Activated CD4-positive, alpha-beta memory T cell treated with anti-CD3 and anti-CD28 coated beads, Interleukin-2, amount 10 ng/mL, durations not matched to agents 7 days and 5 days (primary cell): ENCODE measurements around the gene SLC22A25. TPM values are rescaled to one million over a fixed set of nuclear protein-coding genes. Genes with fewer than 3 reads are reported as not detected.
"Not testable (repeated sequence)": the region's sequence is repeated elsewhere in the genome, so short reads cannot be mapped to it uniquely, and the experiment has no call there.

Experiments
- CTCF ChIA-PET: fragments of 350-600 bp; sonication (Branson Sonifier 250); formaldehyde crosslinking; loops from one replicate; lab custom pipeline; 2021; ENCODE audit warnings: antibody characterized with exemption, inconsistent platforms; lab: Charles Lee
- POLR2A ChIA-PET: fragments of 350-600 bp; sonication (Branson Sonifier 250); formaldehyde crosslinking; loops from one replicate; lab custom pipeline; 2021; ENCODE audit warnings: antibody characterized with exemption; lab: Charles Lee
- DNase-seq: peaks from one replicate; pipeline ENCODE4 v3.0.0-alpha.2; 2020
- H3K27ac Mint-ChIP-seq: one replicate; pipeline ENCODE4 v1.8.0; 2021; ENCODE audit warnings: mild to moderate bottlenecking, mixed read lengths
- H3K27me3 Mint-ChIP-seq: one replicate; pipeline ENCODE4 v1.8.0; 2021; ENCODE audit warnings: mixed read lengths
- H3K36me3 Mint-ChIP-seq: one replicate; pipeline ENCODE4 v1.8.0; 2021; ENCODE audit warnings: low read depth, mixed read lengths
- H3K4me1 Mint-ChIP-seq: one replicate; pipeline ENCODE4 v1.8.0; 2021; ENCODE audit warnings: mixed read lengths
- H3K4me3 Mint-ChIP-seq: one replicate; pipeline ENCODE4 v1.8.0; 2021; ENCODE audit warnings: mild to moderate bottlenecking, mixed read lengths
- H3K9me3 Mint-ChIP-seq: one replicate; pipeline ENCODE4 v1.8.0; 2021; ENCODE audit warnings: mixed read lengths
- total RNA-seq, 2 experiments: library from RNA; stranded (reverse); gene quantifications; one replicate each; pipeline ENCODE4 v1.2.3, GENCODE V29; 2021

SLC22A25 gene
- total RNA-seq = not detected

GRCh38 chr11:63243533-63243932 is at the start of gene SLC22A25:
Gene SLC22A25 (minus strand): TSS chr11:63243599. CDS start chr11:63229652, 13,947 bp downstream.
- Mint-ChIP-seq H3K4me3 (no peak within 1 kb of the TSS), H3K27ac (no peak within 1 kb of the TSS), H3K36me3 (no peaks in the 10 kb centered on the region), H3K27me3 (peaks cover 15% of the 10 kb centered on the region), H3K9me3 (no peaks in the 10 kb centered on the region), H3K4me1 (no peaks in the 10 kb centered on the region)
- ChIA-PET CTCF (no interaction called here), POLR2A (no interaction called here)
- DNase-seq = no peak

DNA sequence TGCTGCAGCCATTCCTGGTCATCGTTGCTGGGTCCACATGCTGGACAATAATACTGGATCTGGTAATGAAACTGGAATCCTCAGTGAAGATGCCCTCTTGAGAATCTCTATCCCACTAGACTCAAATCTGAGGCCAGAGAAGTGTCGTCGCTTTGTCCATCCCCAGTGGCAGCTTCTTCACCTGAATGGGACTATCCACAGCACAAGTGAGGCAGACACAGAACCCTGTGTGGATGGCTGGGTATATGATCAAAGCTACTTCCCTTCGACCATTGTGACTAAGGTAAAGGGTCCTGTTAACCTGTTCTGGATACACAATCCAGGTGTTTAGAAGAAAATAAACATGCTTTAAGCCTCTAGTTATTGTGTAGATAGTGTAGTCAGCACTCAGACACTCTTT is 46.9 kb upstream of the SLC22A25 start:
- H3K9me3 Mint-ChIP-seq = no peaks in the 10 kb centered on the region
- no peak for DNase-seq
- H3K4me1 Mint-ChIP-seq = no peaks in the 10 kb centered on the region
- no peak overlapping the region for H3K27ac Mint-ChIP-seq
- no peak overlapping the region for H3K4me3 Mint-ChIP-seq
- POLR2A ChIA-PET = no interaction called here
- CTCF ChIA-PET = no interaction called here
- no peaks in the 10 kb centered on the region for H3K36me3 Mint-ChIP-seq
- H3K27me3 Mint-ChIP-seq = peaks cover 13% of the 10 kb centered on the region

GRCh38 chr11:63289658-63290057 is 46.3 kb upstream of the SLC22A25 start:
- H3K36me3 Mint-ChIP-seq = no peaks in the 10 kb centered on the region
- DNase-seq = no peak
- H3K9me3 Mint-ChIP-seq = no peaks in the 10 kb centered on the region
- ChIA-PET POLR2A (no interaction called here), CTCF (no interaction called here)
- H3K27me3 Mint-ChIP-seq = peaks cover 19% of the 10 kb centered on the region
- no peak overlapping the region for H3K4me3 Mint-ChIP-seq
- no peaks in the 10 kb centered on the region for H3K4me1 Mint-ChIP-seq
- no peak overlapping the region for H3K27ac Mint-ChIP-seq

DNA sequence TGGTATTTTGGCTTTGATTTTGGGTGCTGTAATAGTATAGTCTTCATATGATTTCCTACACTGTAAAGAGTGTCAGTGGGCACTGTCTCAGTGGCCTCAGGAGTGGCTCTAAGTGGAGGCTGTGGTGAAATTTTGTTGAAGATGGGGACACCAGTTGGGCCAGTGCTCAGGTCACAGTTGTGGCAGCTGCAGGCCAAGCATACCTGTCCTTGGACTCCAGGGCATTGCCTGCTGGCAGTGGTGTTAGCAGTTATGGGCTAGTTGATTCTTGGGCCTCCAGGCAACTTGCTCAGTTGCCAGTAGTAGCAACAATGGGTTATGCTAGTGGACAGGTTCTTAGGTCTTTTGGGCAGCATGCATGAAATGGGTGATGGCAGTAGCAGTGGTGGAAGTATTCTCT is 39.2 kb upstream of the SLC22A25 start:
- Mint-ChIP-seq H3K4me3 (no peak overlapping the region), H3K27me3 (peaks cover 29% of the 10 kb centered on the region), H3K36me3 (no peaks in the 10 kb centered on the region), H3K9me3 (no peaks in the 10 kb centered on the region), H3K27ac (no peak overlapping the region), H3K4me1 (no peaks in the 10 kb centered on the region)
- ChIA-PET POLR2A (no interaction called here), CTCF (no interaction called here)
- no peak for DNase-seq

- Mint-ChIP-seq H3K27ac (no peak overlapping the region), H3K36me3 (no peaks in the 10 kb centered on the region), H3K9me3 (no peaks in the 10 kb centered on the region), H3K27me3 (peaks cover 28% of the 10 kb centered on the region), H3K4me1 (no peaks in the 10 kb centered on the region), H3K4me3 (no peak overlapping the region)
- DNase-seq = no peak
- CTCF ChIA-PET = no interaction called here
- POLR2A ChIA-PET = no interaction called here
Measured at GRCh38 chr11:63280920-63281319, 37.5 kb upstream of the SLC22A25 start.

DNA sequence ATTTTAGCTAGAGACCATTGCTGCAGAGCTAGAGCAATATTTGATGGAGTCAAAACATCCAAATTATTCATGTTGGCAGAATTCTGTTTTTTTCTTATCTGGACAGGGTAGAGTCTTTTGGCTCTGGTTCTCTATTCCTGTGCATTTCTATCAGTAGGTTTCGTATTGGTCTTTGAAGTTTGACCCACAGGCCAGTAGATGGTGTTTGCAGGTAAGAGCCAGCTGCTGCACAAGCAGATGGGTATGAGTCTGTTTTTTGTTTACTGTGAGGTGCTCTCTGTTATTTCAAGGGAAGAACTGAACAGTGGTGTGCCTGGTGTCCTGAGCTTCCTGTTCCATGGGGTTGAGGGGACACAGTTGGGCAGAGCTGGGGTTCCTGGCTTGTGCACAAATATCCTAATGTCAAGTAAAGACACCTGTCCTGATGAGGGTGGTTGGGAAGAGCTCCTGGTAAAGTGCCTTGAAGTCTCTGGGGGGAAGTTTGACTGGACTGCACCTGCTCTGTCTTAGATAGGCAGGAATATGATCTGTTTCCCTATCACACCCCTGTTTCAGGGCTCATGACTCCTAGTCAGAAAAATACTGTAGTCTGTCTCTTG is 34.0 kb upstream of the SLC22A25 start:
- CTCF ChIA-PET = no interaction called here
- Mint-ChIP-seq H3K36me3 (no peaks in the 10 kb centered on the region), H3K27me3 (peaks cover 25% of the 10 kb centered on the region), H3K4me3 (no peak overlapping the region), H3K4me1 (no peaks in the 10 kb centered on the region), H3K27ac (no peak overlapping the region), H3K9me3 (no peaks in the 10 kb centered on the region)
- POLR2A ChIA-PET = interaction anchor here (0.9 kb wide), 1 partner anchor 15 kb away, joined by 3 read pairs; no protein-coding TSS in a partner anchor
- DNase-seq = no peak

DNA sequence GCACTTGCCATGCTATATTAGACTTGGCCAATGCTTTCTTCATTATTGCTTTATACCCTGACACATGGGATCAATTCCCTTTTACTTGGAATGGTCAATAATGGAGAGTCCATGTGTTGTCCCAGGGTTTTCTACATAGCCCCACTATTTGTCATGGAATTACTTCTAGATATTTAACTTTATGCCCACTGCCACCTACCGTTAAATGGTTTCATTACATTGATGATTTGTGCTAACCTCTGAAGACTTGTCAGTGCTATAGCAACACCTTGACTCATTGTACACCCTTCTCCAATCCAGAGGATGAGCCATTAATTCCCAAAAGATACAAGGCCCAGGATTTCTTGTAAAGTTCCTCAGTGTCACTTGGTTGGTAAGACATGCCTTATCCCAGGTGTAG is 31.4 kb upstream of the SLC22A25 start:
- POLR2A ChIA-PET = no interaction called here
- no peaks in the 10 kb centered on the region for H3K36me3 Mint-ChIP-seq
- no peaks in the 10 kb centered on the region for H3K9me3 Mint-ChIP-seq
- no peaks in the 10 kb centered on the region for H3K4me1 Mint-ChIP-seq
- no peak overlapping the region for H3K4me3 Mint-ChIP-seq
- CTCF ChIA-PET = no interaction called here
- peaks cover 17% of the 10 kb centered on the region for H3K27me3 Mint-ChIP-seq
- DNase-seq = no peak
- no peak overlapping the region for H3K27ac Mint-ChIP-seq

DNA sequence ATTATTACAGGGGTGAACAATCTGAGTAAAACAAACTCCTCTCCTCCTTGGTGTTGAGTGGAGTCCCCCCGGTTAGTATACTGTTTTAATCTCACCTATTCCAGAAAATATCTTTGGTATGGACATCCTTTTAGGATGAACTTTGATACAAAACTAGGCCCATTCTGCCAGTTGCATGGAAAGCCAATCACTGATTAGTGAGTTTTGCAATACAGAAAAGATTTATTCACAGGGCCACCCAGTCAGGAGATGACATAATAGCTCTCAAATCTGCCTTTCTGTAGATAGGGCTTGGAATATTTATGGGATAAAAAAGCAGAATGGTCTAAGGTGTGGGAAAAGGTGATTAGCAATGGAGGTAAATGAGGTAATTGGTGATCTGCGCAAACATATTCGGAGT is 30.3 kb upstream of the SLC22A25 start:
- no peak for DNase-seq
- ChIA-PET CTCF (no interaction called here), POLR2A (no interaction called here)
- Mint-ChIP-seq H3K4me1 (no peaks in the 10 kb centered on the region), H3K36me3 (no peaks in the 10 kb centered on the region), H3K4me3 (no peak overlapping the region), H3K27me3 (peaks cover 16% of the 10 kb centered on the region), H3K27ac (no peak overlapping the region), H3K9me3 (no peaks in the 10 kb centered on the region)

- H3K4me1 Mint-ChIP-seq = no peaks in the 10 kb centered on the region
- H3K4me3 Mint-ChIP-seq = no peak overlapping the region
- no peaks in the 10 kb centered on the region for H3K36me3 Mint-ChIP-seq
- peaks cover 22% of the 10 kb centered on the region for H3K27me3 Mint-ChIP-seq
- POLR2A ChIA-PET = no interaction called here
- CTCF ChIA-PET = no interaction called here
- H3K27ac Mint-ChIP-seq = no peak overlapping the region
- no peak for DNase-seq
- no peaks in the 10 kb centered on the region for H3K9me3 Mint-ChIP-seq
Measured at GRCh38 chr11:63262547-63262946, 19.1 kb upstream of the SLC22A25 start.

GRCh38 chr11:63251312-63251711 is 7.9 kb upstream of the SLC22A25 start:
- Mint-ChIP-seq H3K4me1 (no peaks in the 10 kb centered on the region), H3K27ac (no peak overlapping the region), H3K27me3 (peaks cover 30% of the 10 kb centered on the region), H3K9me3 (no peaks in the 10 kb centered on the region), H3K4me3 (no peak overlapping the region), H3K36me3 (no peaks in the 10 kb centered on the region)
- ChIA-PET POLR2A (no interaction called here), CTCF (no interaction called here)
- no peak for DNase-seq

DNA sequence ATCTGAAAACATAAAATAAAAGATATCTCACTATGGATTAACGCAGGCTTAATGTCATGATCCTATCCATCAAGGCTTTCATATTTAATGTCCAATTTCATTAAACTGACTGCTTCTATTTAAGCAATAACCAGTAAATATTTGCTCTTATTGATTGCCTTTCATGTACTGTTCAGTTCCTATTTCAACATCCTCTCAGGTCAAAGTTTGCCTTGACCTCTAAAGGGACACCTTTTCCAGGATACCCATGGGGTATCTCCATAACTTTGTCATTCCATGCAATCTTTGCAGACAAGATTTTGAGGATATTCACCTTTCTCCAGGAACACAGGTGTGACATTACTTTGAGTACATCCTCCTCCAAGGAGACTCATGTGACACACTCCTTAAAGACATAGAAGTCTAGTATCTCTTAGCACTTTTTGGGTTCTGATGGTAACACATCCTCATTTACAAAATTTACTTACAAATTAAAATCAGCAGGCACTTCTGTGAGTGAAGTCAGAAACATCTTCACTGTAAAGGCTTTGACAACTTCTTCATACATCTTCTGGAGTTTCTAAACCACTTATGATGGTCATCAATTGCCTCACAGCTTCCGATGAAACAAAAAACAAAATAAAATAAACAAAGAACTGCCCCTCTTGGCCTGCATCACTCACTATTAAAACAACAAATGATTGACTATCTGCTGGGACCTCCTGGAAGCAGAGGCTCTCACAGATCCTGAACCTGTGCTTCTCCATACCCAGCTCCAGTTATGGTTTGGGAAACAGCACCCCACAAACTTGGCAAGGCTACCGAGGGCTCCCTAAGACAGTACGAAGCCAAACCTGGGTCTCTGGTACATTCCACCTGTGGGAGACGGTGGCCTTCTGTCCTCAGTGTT is 7.0 kb upstream of the SLC22A25 start:
- ChIA-PET CTCF (no interaction called here), POLR2A (no interaction called here)
- H3K27me3 Mint-ChIP-seq = peaks cover 31% of the 10 kb centered on the region

GRCh38 chr11:63248966-63249365 is 5.6 kb upstream of the SLC22A25 start:
- CTCF ChIA-PET = no interaction called here
- no peak overlapping the region for H3K4me3 Mint-ChIP-seq

More for the DNA sequence above, 7.0 kb upstream of the SLC22A25 start:
- no peaks in the 10 kb centered on the region for H3K4me1 Mint-ChIP-seq
- no peaks in the 10 kb centered on the region for H3K9me3 Mint-ChIP-seq
- no peak for DNase-seq
- H3K4me3 Mint-ChIP-seq = no peak overlapping the region
- H3K27ac Mint-ChIP-seq = no peak overlapping the region
- no peaks in the 10 kb centered on the region for H3K36me3 Mint-ChIP-seq

DNA sequence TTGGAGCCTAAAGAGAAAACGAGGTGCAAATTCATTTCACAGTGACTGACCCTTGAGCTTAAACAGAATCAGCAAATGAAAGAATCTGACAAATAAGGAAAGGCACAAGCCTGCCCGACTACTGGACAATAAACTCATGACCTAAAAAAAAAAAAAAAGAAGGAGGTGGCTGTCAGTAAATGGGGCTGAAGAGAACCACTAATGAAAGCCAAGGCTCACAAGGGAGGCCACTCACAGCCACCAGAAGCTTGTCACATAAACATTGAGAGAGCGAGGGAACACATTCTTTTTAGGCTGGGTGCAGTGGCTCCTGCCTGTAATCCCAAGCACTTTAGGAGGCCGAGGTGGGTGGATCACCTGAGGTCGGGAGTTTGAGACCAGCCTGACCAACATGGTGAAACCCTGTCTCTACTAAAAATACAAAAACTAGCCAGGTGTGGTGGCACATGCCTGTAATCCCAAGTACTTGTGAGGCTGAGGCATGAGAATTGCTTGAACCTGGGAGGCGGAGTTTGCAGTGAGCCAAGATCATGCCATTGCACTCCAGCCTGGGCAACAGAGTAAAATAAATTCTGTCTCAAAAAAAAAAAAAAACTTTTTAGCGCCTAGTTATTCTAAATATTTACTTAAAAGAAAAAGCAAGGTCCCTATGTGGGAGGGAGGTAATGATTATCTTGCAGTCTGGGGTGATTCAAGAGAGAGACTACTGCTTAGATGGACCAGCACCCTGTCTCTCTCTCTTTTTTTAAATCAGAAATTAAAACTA is 4.0 kb upstream of the SLC22A25 start:
- POLR2A ChIA-PET, H3K4me1 Mint-ChIP-seq, DNase-seq, H3K9me3 Mint-ChIP-seq, CTCF ChIA-PET, H3K36me3 Mint-ChIP-seq, H3K4me3 Mint-ChIP-seq, H3K27ac Mint-ChIP-seq: not testable (repeated sequence)
- H3K27me3 Mint-ChIP-seq = peaks cover 31% of the 10 kb centered on the region

More at GRCh38 chr11:63248966-63249365, 5.6 kb upstream of the SLC22A25 start:
- H3K27ac Mint-ChIP-seq = no peak overlapping the region
- no peak for DNase-seq
- H3K36me3 Mint-ChIP-seq = no peaks in the 10 kb centered on the region
- POLR2A ChIA-PET = no interaction called here
- no peaks in the 10 kb centered on the region for H3K9me3 Mint-ChIP-seq
- peaks cover 34% of the 10 kb centered on the region for H3K27me3 Mint-ChIP-seq
- H3K4me1 Mint-ChIP-seq = no peaks in the 10 kb centered on the region
